HG02588 (cell line): ENCODE measurements around the gene GPER1.
"Not testable (repeated sequence)": the region's sequence is repeated elsewhere in the genome, so short reads cannot be mapped to it uniquely, and the experiment has no call there.

Experiments used
- ATAC-seq: cut with Tn5 transposase; IDR thresholded peaks from one replicate; pipeline ENCODE4 v1.9.1; 2021; ENCODE audit warnings: mild to moderate bottlenecking, moderate library complexity; ENCODE audit not compliant: unreplicated experiment

Gene GPER1

GRCh38 chr7:1068013-1068412, 19.9 kb upstream of the GPER1 start:
- ATAC-seq: no peak

GRCh38 chr7:1068619-1069018, 19.3 kb upstream of the GPER1 start:
- no peak for ATAC-seq

GRCh38 chr7:1070544-1071011, 17.3 kb upstream of the GPER1 start:
- no peak for ATAC-seq

GRCh38 chr7:1071731-1072254, 16.1 kb upstream of the GPER1 start:
- ATAC-seq: no peak

- ATAC-seq: no peak
Observed at GRCh38 chr7:1073142-1073977, 14.6 kb upstream of the GPER1 start.

GRCh38 chr7:1074018-1074417, 13.9 kb upstream of the GPER1 start:
- not testable (repeated sequence) for ATAC-seq

GRCh38 chr7:1074593-1075431, 13.1 kb upstream of the GPER1 start:
- no peak for ATAC-seq

GRCh38 chr7:1076184-1077072, 11.5 kb upstream of the GPER1 start:
- no peak for ATAC-seq

GRCh38 chr7:1078519-1078918, 9.4 kb upstream of the GPER1 start:
- ATAC-seq: no peak

- no peak for ATAC-seq
Observed at GRCh38 chr7:1078985-1079384, 8.9 kb upstream of the GPER1 start.

- ATAC-seq: no peak
Observed at GRCh38 chr7:1079546-1079945, 8.4 kb upstream of the GPER1 start.

GRCh38 chr7:1080252-1080920, 7.5 kb upstream of the GPER1 start:
- ATAC-seq: no peak

- ATAC-seq: no peak
Observed at GRCh38 chr7:1080921-1081255, 7.0 kb upstream of the GPER1 start.

- no peak for ATAC-seq
Observed at GRCh38 chr7:1081336-1081735, 6.6 kb upstream of the GPER1 start.

GRCh38 chr7:1081931-1082401, 5.9 kb upstream of the GPER1 start:
- ATAC-seq: no peak

GRCh38 chr7:1083729-1084657, 3.9 kb upstream of the GPER1 start:
- no peak for ATAC-seq

- ATAC-seq: no peak
Observed at GRCh38 chr7:1085266-1085665, 2.6 kb upstream of the GPER1 start.

GRCh38 chr7:1085910-1086421, 1.9 kb upstream of the GPER1 start:
- no peak for ATAC-seq
